Activated T-helper 17 cell treated with anti-CD3 and anti-CD28 coated beads, Interleukin-2, amount 50 U/mL, for 72 hours (primary cell): Measurements from ENCODE around the gene MGAM2. TPM values are rescaled to one million over a fixed set of nuclear protein-coding genes. Genes with fewer than 3 reads are reported as not detected.

Experiments used
- ATAC-seq: fragments of 150-1000 bp; cut with Tn5 transposase; replicated peaks from 2 replicates; pipeline ENCODE4 v1.10.0; 2021; ENCODE audit warnings: mild to moderate bottlenecking, moderate library complexity
- H3K27ac Mint-ChIP-seq: one replicate; pipeline ENCODE4 v1.8.0; 2022; ENCODE audit warnings: mixed read lengths
- H3K27me3 Mint-ChIP-seq: one replicate; pipeline ENCODE4 v1.8.0; 2022; ENCODE audit warnings: mixed read lengths
- H3K36me3 Mint-ChIP-seq: one replicate; pipeline ENCODE4 v1.8.0; 2022; ENCODE audit warnings: low read depth, mild to moderate bottlenecking, mixed read lengths
- H3K4me1 Mint-ChIP-seq: one replicate; pipeline ENCODE4 v1.8.0; 2022; ENCODE audit warnings: mixed read lengths
- H3K4me3 Mint-ChIP-seq: one replicate; pipeline ENCODE4 v1.8.0; 2022; ENCODE audit warnings: mild to moderate bottlenecking, mixed read lengths
- H3K9me3 Mint-ChIP-seq: one replicate; pipeline ENCODE4 v1.8.0; 2022; ENCODE audit warnings: mixed read lengths
- total RNA-seq, 2 donors: library from RNA; stranded (reverse); gene quantifications; one replicate each; pipeline ENCODE4 v1.2.3, GENCODE V29; 2022

MGAM2 gene
- total RNA-seq, 2 donors from 2014 or later = 0.58 TPM; not detected in 1

GRCh38 chr7:142177869-142178268 lies 66.4 kb downstream of the MGAM2 start:
- Mint-ChIP-seq H3K4me3 (no peak overlapping the region), H3K36me3 (no peaks in the 10 kb centered on the region)
- peak; percentile 64 for ATAC-seq

GRCh38 chr7:142180426-142180825 lies 68.9 kb downstream of the MGAM2 start:
- H3K4me3 Mint-ChIP-seq = no peak overlapping the region
- no peak overlapping the region for H3K27ac Mint-ChIP-seq
- H3K36me3 Mint-ChIP-seq = no peaks in the 10 kb centered on the region
- no peaks in the 10 kb centered on the region for H3K4me1 Mint-ChIP-seq
- no peak for ATAC-seq
- peaks cover 6% of the 10 kb centered on the region for H3K27me3 Mint-ChIP-seq
- H3K9me3 Mint-ChIP-seq = no peaks in the 10 kb centered on the region

More at GRCh38 chr7:142177869-142178268, 66.4 kb downstream of the MGAM2 start:
- no peaks in the 10 kb centered on the region for H3K4me1 Mint-ChIP-seq
- H3K27ac Mint-ChIP-seq = no peak overlapping the region
- H3K9me3 Mint-ChIP-seq = peaks cover 4% of the 10 kb centered on the region
- peaks cover 10% of the 10 kb centered on the region for H3K27me3 Mint-ChIP-seq

GRCh38 chr7:142181211-142181610 lies 69.7 kb downstream of the MGAM2 start:
- Mint-ChIP-seq H3K36me3 (no peaks in the 10 kb centered on the region), H3K4me1 (no peaks in the 10 kb centered on the region), H3K27ac (no peak overlapping the region), H3K9me3 (no peaks in the 10 kb centered on the region), H3K27me3 (peaks cover 6% of the 10 kb centered on the region), H3K4me3 (no peak overlapping the region)
- ATAC-seq = no peak

GRCh38 chr7:142181966-142182365 lies 70.4 kb downstream of the MGAM2 start:
- H3K27ac Mint-ChIP-seq = no peak overlapping the region
- no peak for ATAC-seq
- no peaks in the 10 kb centered on the region for H3K4me1 Mint-ChIP-seq
- no peaks in the 10 kb centered on the region for H3K36me3 Mint-ChIP-seq
- H3K4me3 Mint-ChIP-seq = no peak overlapping the region
- H3K9me3 Mint-ChIP-seq = no peaks in the 10 kb centered on the region
- peaks cover 6% of the 10 kb centered on the region for H3K27me3 Mint-ChIP-seq

- no peaks in the 10 kb centered on the region for H3K4me1 Mint-ChIP-seq
- no peak overlapping the region for H3K27ac Mint-ChIP-seq
- H3K9me3 Mint-ChIP-seq = no peaks in the 10 kb centered on the region
- no peak for ATAC-seq
- peaks cover 3% of the 10 kb centered on the region for H3K27me3 Mint-ChIP-seq
- no peaks in the 10 kb centered on the region for H3K36me3 Mint-ChIP-seq
- H3K4me3 Mint-ChIP-seq = no peak overlapping the region
Measured at GRCh38 chr7:142185069-142185468, 73.6 kb downstream of the MGAM2 start.

GRCh38 chr7:142185801-142186200 lies 74.3 kb downstream of the MGAM2 start:
- Mint-ChIP-seq H3K36me3 (no peaks in the 10 kb centered on the region), H3K27me3 (peaks cover 3% of the 10 kb centered on the region), H3K4me3 (no peak overlapping the region), H3K4me1 (no peaks in the 10 kb centered on the region), H3K9me3 (no peaks in the 10 kb centered on the region), H3K27ac (no peak overlapping the region)
- no peak for ATAC-seq

- no peaks in the 10 kb centered on the region for H3K36me3 Mint-ChIP-seq
- no peak for ATAC-seq
- H3K4me3 Mint-ChIP-seq = no peak overlapping the region
- no peaks in the 10 kb centered on the region for H3K27me3 Mint-ChIP-seq
- H3K4me1 Mint-ChIP-seq = no peaks in the 10 kb centered on the region
- no peak overlapping the region for H3K27ac Mint-ChIP-seq
- H3K9me3 Mint-ChIP-seq = no peaks in the 10 kb centered on the region
Measured at GRCh38 chr7:142188154-142188553, 76.6 kb downstream of the MGAM2 start.

- Mint-ChIP-seq H3K4me1 (no peaks in the 10 kb centered on the region), H3K36me3 (no peaks in the 10 kb centered on the region), H3K4me3 (no peak overlapping the region), H3K27me3 (peaks cover 6% of the 10 kb centered on the region), H3K27ac (no peak overlapping the region), H3K9me3 (no peaks in the 10 kb centered on the region)
- ATAC-seq = no peak
Measured at GRCh38 chr7:142188846-142189245, 77.3 kb downstream of the MGAM2 start.

GRCh38 chr7:142194201-142194600 lies 82.7 kb downstream of the MGAM2 start:
- no peak for ATAC-seq
- no peaks in the 10 kb centered on the region for H3K4me1 Mint-ChIP-seq
- no peak overlapping the region for H3K27ac Mint-ChIP-seq
- no peaks in the 10 kb centered on the region for H3K9me3 Mint-ChIP-seq
- H3K27me3 Mint-ChIP-seq = peaks cover 14% of the 10 kb centered on the region
- H3K36me3 Mint-ChIP-seq = no peaks in the 10 kb centered on the region
- no peak overlapping the region for H3K4me3 Mint-ChIP-seq

- H3K36me3 Mint-ChIP-seq = no peaks in the 10 kb centered on the region
- peaks cover 14% of the 10 kb centered on the region for H3K27me3 Mint-ChIP-seq
- H3K4me3 Mint-ChIP-seq = no peak overlapping the region
- no peaks in the 10 kb centered on the region for H3K9me3 Mint-ChIP-seq
- H3K4me1 Mint-ChIP-seq = no peaks in the 10 kb centered on the region
- no peak overlapping the region for H3K27ac Mint-ChIP-seq
- ATAC-seq = no peak
Measured at GRCh38 chr7:142196066-142196840, 84.7 kb downstream of the MGAM2 start.

- no peak overlapping the region for H3K27ac Mint-ChIP-seq
- H3K27me3 Mint-ChIP-seq = peaks cover 9% of the 10 kb centered on the region
- no peaks in the 10 kb centered on the region for H3K36me3 Mint-ChIP-seq
- H3K4me3 Mint-ChIP-seq = no peak overlapping the region
- ATAC-seq = no peak
- no peaks in the 10 kb centered on the region for H3K4me1 Mint-ChIP-seq
- no peaks in the 10 kb centered on the region for H3K9me3 Mint-ChIP-seq
Measured at GRCh38 chr7:142200206-142200605, 88.7 kb downstream of the MGAM2 start.

- Mint-ChIP-seq H3K9me3 (no peaks in the 10 kb centered on the region), H3K27ac (no peak overlapping the region), H3K4me1 (no peaks in the 10 kb centered on the region), H3K27me3 (peaks cover 17% of the 10 kb centered on the region), H3K4me3 (no peak overlapping the region), H3K36me3 (no peaks in the 10 kb centered on the region)
- ATAC-seq = no peak
Measured at GRCh38 chr7:142228537-142229104, 117.1 kb downstream of the MGAM2 start.

GRCh38 chr7:142231716-142232115 lies 120.2 kb downstream of the MGAM2 start:
- Mint-ChIP-seq H3K36me3 (no peaks in the 10 kb centered on the region), H3K27me3 (peaks cover 33% of the 10 kb centered on the region), H3K27ac (no peak overlapping the region), H3K9me3 (no peaks in the 10 kb centered on the region), H3K4me3 (no peak overlapping the region), H3K4me1 (no peaks in the 10 kb centered on the region)
- ATAC-seq = no peak

- ATAC-seq = no peak
- H3K27ac Mint-ChIP-seq = no peak overlapping the region
- H3K4me3 Mint-ChIP-seq = no peak overlapping the region
- H3K27me3 Mint-ChIP-seq = peaks cover 49% of the 10 kb centered on the region
- H3K9me3 Mint-ChIP-seq = no peaks in the 10 kb centered on the region
- H3K36me3 Mint-ChIP-seq = no peaks in the 10 kb centered on the region
- no peaks in the 10 kb centered on the region for H3K4me1 Mint-ChIP-seq
Measured at GRCh38 chr7:142240546-142240945, 129.0 kb downstream of the MGAM2 start.

GRCh38 chr7:142243823-142244222 lies 132.3 kb downstream of the MGAM2 start:
- peaks cover 52% of the 10 kb centered on the region for H3K27me3 Mint-ChIP-seq
- no peak overlapping the region for H3K27ac Mint-ChIP-seq
- no peaks in the 10 kb centered on the region for H3K36me3 Mint-ChIP-seq
- no peaks in the 10 kb centered on the region for H3K4me1 Mint-ChIP-seq
- H3K4me3 Mint-ChIP-seq = no peak overlapping the region
- no peak for ATAC-seq
- no peaks in the 10 kb centered on the region for H3K9me3 Mint-ChIP-seq
